Mesothelial cell of epicardium (in vitro differentiated cells): ENCODE results near the gene KCNN3. TPM values are rescaled to one million over a fixed set of nuclear protein-coding genes. Genes with fewer than 3 reads are reported as not detected.

Experiments
- DNase-seq, 2 experiments: peaks; one replicate each; pipeline ENCODE4 v3.0.0; 2021; ENCODE audit warnings: low spot score in 2 of 2; ENCODE audit not compliant: unreplicated experiment in 2 of 2
- H3K27ac Mint-ChIP-seq: 2 replicates; pipeline ENCODE4 v1.8.0; 2021; ENCODE audit warnings: mixed read lengths
- H3K27me3 Mint-ChIP-seq: 2 replicates; pipeline ENCODE4 v1.8.0; 2021; ENCODE audit warnings: low read depth, mixed read lengths
- H3K36me3 Mint-ChIP-seq: 2 replicates; pipeline ENCODE4 v1.8.0; 2021; ENCODE audit warnings: mixed read lengths
- H3K4me1 Mint-ChIP-seq: 2 replicates; pipeline ENCODE4 v1.8.0; 2021; ENCODE audit warnings: mixed read lengths
- H3K4me3 Mint-ChIP-seq: 2 replicates; pipeline ENCODE4 v1.8.0; 2021; ENCODE audit warnings: mild to moderate bottlenecking, moderate library complexity, mixed read lengths
- H3K9me3 Mint-ChIP-seq: 2 replicates; pipeline ENCODE4 v1.8.0; 2021; ENCODE audit warnings: mixed read lengths
- total RNA-seq: library from RNA; stranded (reverse); gene quantifications from 3 replicates; pipeline ENCODE4 v1.2.1, GENCODE V29; 2021
- TF ChIP-seq, protein P1 (sequence below): fragments of 200-600 bp; sonication (generic); IDR thresholded peaks from one replicate; pipeline ENCODE4 v1.5.0; 2021; ENCODE audit warnings: antibody characterized with exemption; ENCODE audit not compliant: unreplicated experiment

KCNN3 gene
- total RNA-seq, 1 donor from 2014 or later, result 1.2 TPM

DNA sequence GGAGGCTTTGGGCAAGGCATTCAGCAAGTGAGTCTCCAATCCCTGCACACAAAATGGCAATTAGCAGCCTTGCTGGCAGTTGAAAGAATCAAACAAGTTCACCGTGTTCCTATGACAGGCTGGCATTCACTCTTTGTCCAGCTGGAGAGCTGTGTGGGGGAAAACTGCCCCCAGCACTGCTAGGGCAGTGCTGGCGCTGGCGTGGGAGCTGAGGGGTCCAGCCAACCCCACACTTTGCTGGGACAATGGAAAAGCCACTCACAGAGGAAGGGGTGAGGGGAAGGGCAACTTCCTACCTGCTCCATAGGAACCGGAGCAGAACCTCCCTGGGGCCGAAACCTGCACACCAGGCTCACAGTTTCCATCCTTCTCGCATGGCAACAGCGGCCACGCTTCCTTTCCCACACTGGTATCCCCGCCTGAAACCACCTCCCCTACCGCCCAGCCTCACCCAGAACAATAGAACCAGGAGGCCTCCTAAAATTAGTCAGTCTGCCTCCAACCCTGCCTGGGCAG is 26.7 kb upstream of the KCNN3 start:
- Mint-ChIP-seq H3K4me1 (no peaks in the 10 kb centered on the region), H3K4me3 (no peak overlapping the region), H3K27me3 (peaks cover 5% of the 10 kb centered on the region), H3K27ac (no peak overlapping the region), H3K36me3 (no peaks in the 10 kb centered on the region), H3K9me3 (peaks cover 5% of the 10 kb centered on the region)
- no peak for DNase-seq
- TF ChIP-seq, protein P1, sequence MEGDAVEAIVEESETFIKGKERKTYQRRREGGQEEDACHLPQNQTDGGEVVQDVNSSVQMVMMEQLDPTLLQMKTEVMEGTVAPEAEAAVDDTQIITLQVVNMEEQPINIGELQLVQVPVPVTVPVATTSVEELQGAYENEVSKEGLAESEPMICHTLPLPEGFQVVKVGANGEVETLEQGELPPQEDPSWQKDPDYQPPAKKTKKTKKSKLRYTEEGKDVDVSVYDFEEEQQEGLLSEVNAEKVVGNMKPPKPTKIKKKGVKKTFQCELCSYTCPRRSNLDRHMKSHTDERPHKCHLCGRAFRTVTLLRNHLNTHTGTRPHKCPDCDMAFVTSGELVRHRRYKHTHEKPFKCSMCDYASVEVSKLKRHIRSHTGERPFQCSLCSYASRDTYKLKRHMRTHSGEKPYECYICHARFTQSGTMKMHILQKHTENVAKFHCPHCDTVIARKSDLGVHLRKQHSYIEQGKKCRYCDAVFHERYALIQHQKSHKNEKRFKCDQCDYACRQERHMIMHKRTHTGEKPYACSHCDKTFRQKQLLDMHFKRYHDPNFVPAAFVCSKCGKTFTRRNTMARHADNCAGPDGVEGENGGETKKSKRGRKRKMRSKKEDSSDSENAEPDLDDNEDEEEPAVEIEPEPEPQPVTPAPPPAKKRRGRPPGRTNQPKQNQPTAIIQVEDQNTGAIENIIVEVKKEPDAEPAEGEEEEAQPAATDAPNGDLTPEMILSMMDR, result no peak

DNA sequence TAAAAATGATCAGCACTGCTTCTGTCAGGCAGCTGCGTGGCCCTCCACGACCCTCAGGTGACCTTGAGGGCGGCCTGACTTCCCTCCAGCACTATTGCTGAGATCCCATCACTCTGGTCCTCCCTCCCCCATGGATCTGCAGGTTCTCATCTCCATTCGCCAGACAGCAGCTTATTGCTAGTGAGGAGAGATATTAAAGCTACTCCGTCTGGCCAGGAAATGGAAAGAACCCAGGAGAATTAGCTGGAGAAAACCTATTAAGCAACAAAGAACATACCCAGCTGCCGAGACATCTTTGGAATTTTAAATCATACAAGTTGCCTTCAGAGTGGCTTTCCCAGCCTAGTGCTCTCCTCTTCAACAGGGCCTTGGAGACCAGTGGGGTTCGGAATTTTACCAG is 25.7 kb upstream of the KCNN3 start:
- H3K9me3 Mint-ChIP-seq, result peaks cover 5% of the 10 kb centered on the region
- peaks cover 3% of the 10 kb centered on the region for H3K4me1 Mint-ChIP-seq
- no peak overlapping the region for H3K4me3 Mint-ChIP-seq
- peak overlapping the region; percentile 36 for H3K27ac Mint-ChIP-seq
- H3K27me3 Mint-ChIP-seq, result peaks cover 5% of the 10 kb centered on the region
- DNase-seq, result no peak
- H3K36me3 Mint-ChIP-seq, result no peaks in the 10 kb centered on the region
- TF ChIP-seq, protein P1, result no peak

DNA sequence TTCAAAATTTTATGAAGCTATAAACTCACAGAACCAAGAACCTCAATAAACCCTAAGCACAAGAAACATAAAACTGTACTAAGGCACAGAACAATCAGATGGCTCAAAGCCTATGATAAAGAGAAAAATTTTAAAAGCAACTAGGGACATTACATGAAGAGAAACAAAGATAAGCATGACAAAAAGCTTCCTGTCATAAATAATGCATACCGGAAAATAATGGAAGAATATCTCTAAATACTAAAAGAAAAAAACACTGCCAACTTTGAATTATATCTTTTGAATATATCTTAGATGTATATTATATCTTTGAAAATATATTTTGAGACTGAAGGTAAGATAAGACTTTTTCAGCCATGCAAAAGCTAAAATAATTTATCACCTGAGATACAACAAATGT is 21.4 kb upstream of the KCNN3 start:
- Mint-ChIP-seq H3K36me3 (no peaks in the 10 kb centered on the region), H3K4me1 (peaks cover 3% of the 10 kb centered on the region), H3K4me3 (no peak overlapping the region), H3K27me3 (peaks cover 23% of the 10 kb centered on the region), H3K9me3 (peaks cover 5% of the 10 kb centered on the region), H3K27ac (no peak overlapping the region)
- no peak for DNase-seq
- TF ChIP-seq, protein P1, result no peak

DNA sequence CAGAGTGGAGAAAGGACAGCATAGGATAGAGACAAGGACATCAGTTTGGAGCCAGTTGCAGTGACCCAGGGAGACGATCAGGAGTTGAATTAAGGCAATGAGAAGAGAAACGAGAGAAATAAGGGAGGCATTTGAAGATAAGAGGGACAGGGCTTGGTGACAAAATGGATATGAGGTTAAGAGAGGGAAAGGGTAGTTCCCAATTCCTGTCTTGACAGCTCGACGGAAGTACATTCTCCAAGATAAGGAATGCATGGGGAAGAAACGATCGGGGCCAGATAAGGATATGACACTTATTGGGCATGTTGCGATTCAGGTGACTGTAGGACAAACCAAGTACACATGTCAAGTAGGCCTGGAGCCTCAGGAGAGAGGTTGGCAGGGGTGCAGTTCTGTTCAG is 18.7 kb upstream of the KCNN3 start:
- Mint-ChIP-seq H3K9me3 (peaks cover 5% of the 10 kb centered on the region), H3K4me3 (no peak overlapping the region), H3K36me3 (no peaks in the 10 kb centered on the region), H3K27ac (no peak overlapping the region), H3K4me1 (peaks cover 3% of the 10 kb centered on the region), H3K27me3 (peaks cover 23% of the 10 kb centered on the region)
- no peak for DNase-seq
- TF ChIP-seq, protein P1, result no peak

DNA sequence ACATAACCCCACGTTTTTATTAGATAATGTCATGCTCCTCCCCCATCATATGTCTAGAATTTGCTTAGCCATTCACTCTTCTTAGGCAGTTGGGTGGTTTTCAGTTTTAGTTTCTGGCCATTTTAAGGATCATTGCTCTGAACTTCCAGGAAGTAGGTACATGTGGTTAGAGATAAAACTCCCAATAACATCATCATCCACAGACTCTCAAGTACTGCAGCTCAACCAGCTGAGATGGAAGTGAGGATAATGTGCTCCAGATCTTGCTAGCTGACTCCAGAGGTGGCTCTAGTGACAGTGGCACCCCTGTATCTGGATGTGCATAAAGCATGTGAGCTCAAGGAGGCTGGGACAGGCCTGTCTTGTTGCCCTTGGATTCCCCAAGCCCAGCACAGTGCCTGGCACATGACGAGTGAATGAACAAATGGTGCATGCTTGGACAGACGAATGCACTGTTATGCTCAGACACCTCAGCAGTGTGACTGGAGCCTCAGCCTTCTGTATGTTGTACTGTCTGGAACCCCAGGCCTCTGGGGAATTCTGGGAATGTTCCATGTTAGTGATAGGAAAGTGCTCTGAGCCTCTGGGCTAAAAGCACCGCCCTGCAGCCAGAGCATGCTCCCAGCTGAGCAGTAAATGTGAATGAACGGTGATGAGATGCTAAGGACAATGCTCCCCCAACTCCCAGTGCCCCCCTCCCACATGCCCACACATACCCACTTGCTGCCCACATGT is 16.4 kb upstream of the KCNN3 start:
- TF ChIP-seq, protein P1, result no peak
- DNase-seq, result no peak
- Mint-ChIP-seq H3K4me3 (no peak overlapping the region), H3K27me3 (peaks cover 20% of the 10 kb centered on the region), H3K9me3 (no peaks in the 10 kb centered on the region), H3K36me3 (no peaks in the 10 kb centered on the region), H3K27ac (no peak overlapping the region), H3K4me1 (peaks cover 10% of the 10 kb centered on the region)
